ELR (cell line): ENCODE results near the gene PRR5L.

Source experiments
- DNase-seq: peaks from one replicate; pipeline ENCODE4 v3.0.0-alpha.2; 2015; ENCODE audit warnings: low read depth

Gene PRR5L

DNA sequence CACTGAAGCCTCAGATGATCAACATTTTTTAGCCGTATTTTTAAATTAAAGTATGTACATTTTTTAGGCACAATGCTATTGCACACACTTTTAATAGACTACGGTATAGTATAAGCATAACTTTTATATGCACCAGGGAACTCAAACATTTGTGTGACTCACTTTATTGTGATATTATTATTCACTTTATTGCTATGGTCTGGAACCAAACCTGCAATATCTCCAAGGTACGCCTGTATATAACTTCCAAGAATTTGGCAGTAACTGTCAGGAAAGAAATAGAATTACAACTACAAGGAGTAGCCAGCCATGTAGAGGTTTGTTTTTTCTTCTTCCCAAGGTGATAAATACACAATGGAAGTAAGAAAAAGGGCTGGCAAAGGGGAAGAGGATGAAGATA is 62.3 kb downstream of the PRR5L start:
- DNase-seq = no peak

DNA sequence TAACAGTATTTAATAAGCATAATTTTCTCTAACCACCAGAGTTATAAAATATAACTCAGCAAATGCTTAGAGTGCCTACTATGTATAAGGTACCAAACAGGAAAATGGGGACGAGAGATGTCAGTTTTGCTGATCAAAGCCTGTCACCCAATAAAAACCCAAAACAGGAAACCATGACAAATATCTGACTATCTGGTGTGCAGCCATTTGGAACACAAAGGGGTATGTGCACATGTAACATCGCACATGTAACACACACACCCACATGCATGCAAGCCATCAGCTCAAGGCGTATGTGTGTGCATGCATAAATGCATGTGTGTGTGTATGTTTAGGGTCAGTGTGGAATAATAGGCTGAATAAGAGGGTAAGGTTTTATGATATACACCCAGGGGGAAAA is 64.2 kb downstream of the PRR5L start:
- no peak for DNase-seq

DNA sequence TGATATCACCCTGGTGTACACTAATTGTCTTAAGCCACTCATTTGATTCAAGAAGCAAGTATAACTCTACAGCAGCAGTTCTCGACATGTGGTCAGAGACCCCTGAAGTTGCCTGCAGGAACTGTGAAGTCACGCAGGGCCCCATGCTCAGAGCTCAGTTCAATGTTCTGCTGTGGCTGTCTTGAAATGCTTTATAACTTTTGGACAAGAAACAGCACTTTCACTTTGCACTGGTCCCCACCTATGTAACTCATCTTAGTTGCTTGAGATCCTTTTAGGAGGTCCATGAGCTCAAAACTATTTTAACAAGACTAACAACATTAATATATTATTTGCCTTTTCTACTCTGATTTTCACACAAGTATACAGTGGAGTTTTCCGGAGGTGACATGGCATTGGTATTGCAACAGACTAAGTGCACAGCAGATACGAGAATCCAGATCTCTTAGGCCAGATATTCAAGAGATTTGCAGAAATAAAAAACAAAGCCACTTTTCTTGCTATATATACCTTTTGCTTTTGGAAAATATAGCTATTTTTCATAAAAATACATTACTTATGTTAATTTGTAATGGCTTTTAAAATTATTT is 64.8 kb downstream of the PRR5L start:
- DNase-seq = peak; percentile 30

DNA sequence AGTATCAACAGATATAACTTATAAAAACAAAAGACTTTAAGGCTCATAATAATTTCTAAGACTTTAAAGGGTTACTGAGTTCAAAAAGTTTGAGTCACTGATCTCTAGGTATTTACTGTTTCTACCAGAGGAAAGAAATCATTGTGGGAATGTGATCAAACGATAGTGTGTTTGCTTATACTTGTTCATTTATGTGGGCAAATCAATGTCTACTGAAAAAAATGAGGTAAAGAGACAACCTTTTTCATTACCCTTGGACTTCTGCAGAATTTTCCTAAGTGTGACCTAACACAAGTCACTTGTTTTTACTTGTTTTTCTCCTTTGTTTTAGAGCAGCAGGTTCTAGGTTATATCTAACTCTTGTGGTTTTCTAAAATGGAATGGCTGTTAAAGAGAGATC is 65.4 kb downstream of the PRR5L start:
- peak; percentile 50 for DNase-seq

DNA sequence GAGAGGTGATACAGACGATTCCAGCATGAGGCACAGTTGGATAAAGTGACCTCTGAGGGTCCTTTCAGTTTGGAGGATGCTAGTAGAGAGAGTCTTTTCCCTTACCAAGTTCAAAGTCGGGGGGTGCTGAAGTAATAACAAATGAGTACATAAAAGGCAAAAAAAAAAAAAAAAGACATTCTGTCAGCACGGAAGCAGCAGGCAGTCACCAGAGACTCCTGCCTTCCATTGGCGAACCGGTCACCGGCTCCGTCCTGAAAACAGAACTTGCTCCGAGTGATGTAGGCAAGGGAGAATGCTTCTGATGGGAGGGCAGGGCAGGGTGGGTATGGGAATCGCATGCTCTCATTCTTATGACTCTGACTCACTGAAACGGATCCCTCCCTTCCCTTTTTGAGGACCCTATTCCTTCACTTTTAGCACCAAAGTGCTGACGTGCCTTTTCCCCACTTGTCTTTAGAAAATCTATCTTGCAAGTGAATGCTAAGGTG is 65.9 kb downstream of the PRR5L start:
- peak; percentile 94 for DNase-seq

DNA sequence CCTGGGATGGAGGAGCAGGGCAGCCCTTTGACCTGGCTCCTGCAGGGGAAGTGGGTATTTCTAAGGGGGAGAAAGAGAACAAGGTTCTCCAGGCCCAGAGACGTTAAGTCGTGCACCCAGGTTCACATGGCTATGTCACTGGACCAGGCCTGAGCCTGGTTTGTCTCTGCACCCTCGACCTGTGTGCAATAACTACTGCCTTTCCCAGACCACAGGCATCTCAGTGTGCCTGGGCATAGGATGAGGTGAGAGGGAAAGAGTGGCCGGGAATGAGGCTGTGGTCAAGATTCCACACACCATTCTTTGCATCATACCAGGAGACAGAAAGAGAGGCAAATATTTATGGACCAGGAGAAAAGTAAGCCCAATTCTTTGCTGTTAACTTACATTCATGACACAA is 66.8 kb downstream of the PRR5L start:
- DNase-seq = peak; percentile 83

DNA sequence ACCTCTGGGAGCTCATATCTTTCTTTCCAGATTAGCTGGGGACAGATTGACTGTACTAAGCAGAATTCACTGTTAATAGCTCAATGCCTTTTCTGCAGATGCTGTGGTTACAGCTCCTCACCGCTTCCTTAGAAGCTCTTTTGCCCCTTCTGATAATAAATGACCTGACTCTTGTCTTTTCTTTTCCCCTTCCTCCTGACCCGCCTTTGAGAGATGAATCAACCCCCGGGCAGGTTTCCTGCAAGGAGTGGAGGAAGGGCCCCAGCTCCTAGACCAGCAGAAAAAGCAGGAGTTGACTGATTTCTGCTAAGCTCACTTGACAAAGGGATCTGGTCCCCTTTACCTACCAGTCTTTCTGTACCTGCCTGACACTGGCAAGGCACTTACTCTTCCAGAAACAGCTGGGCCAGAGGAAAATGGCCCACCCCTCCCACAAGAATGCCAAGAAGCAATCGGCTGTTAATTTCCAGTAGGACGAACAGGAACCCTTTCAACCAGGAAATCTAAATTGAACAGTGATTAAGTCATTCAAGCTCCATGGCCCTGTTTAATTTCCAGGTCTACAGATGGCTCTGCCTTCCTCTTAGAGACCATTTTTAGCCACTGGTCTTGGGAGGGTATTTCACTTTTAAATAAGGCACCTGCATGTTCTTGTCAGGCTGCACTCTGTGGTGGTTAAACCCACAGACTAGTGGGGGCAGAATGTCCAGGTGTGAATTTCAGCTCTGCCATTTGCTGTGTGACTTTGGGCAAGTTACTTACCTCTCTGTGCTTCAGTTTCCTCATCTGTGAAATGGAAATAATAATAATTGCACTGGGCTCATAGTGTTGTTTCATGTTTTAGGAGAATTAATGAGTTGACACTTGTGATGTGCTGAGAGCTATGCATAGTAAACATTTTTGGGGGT is 67.5 kb downstream of the PRR5L start:
- peak; percentile 60 for DNase-seq

DNA sequence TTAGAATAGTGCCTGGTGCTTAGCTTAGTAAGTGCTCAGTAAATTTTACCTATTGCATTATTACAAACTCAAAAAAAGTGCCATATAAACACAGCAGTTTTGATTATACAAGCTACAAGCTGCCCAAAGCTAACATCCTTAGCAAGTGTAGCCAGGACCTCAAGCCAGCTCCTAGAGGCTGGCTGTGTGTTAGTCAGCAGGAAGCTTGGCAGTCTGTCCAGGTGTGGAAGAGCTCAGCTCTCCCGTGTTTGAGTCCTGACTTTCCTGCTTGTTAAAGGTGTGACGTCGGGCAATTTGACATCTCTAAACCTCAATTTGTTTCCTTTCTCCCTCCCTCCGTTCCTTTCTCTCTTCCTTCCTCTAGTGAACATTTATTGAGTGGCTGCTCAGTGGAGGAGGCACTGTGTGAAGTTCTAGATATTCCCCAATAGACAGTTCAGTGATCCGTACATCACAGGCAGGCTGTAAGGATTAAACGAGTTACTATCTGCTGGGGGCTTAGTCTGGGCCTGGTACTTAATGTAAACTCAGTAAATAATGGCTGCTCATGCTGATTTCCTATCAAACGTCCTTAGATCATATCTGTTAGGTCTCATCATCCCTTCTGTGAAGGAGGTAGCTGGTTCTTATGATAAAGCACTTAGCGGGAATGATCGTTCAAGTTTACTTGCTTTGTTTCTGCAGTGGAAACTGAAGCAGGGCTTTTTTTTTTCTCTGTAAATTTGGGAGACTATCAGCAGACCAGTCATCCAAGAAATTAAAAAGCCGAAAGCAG is 68.7 kb downstream of the PRR5L start:
- peak; percentile 32 for DNase-seq

DNA sequence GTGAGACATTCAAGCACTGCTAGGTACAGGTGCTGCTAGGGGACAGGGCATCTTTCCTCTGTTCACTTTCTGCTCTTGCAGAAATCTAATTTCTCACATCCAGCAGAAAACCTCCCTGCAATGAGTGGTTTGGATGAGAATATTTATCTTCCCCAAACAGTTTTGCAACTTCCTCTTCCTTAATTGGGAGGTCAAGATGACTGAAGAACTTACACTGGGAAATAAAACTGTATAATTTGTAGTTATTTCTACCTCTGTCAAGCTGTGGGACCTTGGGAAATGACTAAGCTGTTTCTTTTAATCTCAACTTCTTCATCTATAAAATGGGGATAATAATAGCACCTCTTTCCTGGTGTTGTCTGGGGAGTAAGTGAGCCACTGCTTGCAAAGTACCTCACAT is 69.8 kb downstream of the PRR5L start:
- no peak for DNase-seq

DNA sequence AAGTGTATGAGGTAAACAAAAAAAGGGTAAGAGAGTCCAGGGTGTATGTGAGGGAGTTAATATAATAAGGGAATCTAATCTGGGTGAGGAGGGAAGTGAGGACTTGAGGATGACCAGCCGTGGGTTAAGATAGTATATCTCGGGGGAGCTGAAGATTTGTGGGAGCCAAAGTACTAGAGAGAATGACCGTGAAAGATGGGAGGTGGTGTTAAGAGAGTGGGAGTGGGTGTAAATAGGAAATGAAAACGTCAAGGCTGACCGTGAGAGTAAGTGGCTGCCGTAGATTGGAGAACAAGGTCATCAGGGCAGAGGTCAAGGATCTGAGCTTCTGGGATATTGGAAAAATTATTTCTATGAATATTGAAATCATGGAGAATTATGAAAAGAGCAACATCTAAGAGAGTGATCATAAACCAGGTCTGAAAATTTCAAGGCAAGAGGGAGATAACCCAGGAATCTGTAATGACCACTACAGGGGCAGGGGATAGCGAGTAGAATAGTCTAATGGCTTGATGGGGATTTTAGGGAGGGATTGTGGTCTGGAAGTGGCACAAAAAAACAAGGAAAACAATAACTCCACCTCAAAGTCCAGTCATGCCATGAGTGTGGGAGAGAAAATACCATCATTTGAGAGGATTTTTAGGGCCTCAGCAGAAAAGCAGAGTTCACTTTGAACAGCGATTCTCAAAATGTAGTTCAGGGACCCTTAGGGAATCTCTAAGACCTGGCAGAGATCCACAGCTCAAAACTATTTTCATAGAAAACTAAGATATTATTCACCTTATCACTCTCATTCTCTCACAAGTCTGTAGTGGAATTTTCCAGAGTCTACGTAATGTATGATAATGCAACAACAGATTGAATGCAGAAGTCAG is 72.0 kb downstream of the PRR5L start:
- DNase-seq = no peak

DNA sequence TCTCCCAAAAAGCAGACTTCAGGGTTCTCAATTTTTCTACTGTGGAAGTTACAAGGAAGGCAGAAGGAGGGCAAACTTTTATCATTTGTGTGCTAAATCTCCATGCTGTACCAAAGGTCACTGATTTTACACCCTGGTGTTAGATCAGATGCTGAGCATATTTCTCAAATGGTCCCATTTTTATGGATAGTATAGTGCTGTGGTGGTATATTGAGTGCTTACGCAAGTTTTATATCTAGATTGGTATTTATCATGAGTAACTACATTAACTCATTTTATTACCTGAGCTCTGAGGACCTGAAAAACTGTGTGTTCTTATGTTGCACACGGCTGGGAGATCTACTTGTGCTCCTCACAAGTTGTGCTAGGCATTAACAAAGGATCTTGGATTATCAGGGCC is 75.1 kb downstream of the PRR5L start:
- DNase-seq = no peak

DNA sequence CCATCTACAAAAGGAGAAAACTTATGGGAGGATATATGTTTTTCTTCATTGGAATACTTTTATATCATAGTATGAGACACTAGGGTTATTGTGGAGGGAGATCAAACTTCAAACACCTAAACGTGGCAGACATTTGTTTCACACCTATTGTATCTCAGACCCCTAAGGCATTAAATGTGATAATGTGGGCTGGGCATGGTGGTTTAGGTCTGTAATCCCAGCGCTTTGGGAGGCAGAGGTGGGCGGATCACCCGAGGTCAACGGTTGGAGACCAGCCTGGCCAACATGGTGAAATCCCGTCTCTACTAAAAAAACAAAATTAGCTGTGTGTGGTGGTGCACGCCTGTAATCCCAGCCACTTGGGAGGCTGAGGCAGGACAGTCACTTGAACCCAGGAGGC is 75.5 kb downstream of the PRR5L start:
- DNase-seq = no peak

DNA sequence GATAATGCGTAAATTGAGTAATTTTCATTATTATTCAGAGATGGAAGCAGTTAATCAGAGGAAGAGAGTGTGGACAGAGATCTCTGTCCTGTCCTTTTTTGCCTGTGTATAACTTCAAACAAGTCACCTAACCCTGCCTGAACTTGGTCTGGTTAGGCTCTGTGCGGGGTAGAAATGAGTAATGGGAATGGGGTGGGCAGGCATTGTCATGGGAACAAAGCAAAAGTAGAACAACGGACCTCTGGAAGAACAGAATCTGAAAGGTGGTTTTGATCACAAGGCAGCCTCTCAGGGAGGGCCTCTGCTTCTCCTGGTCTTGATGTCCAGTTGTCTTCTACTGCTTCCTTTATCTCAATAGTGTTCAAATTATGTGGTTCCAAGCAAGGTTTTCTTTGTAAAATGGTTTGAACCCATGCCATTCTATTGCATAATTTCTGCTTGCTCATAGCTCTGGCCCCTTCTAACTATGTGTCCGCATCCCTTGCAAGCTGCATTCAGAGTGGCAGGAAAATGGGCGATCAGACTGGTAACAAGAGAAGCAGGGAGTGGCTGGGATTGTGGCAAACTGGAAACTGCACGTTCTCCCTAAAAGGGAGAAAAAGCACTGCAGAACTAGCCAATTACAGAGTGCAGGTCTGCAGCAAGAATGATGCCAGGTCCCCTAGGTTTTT is 76.1 kb downstream of the PRR5L start:
- DNase-seq = peak; percentile 61

DNA sequence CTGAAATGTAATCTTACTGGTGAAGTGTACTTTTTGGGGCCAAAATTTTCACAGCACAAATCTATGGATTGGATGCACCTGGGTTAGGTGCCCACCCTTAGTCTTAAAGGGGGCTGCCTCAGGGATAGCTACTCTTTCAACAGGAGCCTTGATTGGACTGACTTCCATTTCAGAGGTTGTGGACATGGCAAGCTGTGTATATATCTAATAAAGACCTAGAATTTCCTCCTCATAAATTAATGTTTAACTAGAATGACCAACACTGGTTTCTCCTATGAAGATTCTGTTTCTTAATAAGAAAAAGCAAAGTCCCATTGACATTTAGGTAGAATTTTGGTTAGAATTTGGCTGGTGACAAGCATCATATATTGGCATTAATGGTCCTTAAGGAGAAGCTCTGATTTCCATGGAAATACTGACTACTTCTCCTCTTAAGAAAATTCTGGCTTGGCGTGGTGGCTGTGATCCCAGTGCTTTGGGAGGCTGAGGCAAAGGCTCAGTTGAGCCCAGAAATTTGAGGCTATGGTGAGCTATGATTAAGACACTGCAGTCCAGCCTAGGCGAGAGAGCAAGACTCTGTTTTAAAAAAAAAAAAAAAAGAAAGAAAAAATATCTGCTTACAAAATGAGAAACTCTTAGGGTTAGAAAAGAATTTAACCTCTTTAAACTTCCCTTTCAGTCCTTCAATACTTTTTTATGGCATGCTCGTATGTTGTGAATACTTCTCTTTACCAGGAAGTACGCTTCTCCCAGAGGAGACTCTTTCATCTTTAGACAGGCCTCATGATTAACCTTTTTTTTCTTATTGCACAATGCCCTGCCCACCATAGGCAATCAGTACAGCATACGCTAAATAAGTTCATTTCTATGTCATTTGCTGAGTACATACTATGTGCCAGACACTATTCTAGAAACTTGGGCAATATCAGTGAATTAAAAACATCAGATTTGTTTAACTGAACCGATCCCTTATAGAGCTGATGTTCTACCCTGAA is 77.2 kb downstream of the PRR5L start:
- DNase-seq = no peak

DNA sequence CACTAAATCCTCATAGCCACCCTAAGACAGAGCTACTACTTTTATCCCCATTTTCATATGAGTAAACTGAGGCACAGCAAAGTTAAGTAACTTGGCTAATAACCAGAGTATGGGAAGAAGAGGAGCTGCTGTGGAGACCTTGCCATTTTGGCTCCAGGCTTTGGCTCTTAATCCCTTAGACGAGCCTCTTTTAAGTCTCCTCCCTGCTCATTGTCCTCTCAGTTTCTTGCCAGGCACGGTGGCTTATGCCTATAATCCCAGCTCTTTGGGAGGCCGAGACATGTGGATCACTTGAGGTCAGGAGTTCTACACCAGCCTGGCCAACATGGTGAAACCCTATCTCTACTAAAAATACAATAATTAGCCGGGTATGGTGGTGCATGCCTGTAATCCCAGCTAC is 78.6 kb downstream of the PRR5L start:
- no peak for DNase-seq

DNA sequence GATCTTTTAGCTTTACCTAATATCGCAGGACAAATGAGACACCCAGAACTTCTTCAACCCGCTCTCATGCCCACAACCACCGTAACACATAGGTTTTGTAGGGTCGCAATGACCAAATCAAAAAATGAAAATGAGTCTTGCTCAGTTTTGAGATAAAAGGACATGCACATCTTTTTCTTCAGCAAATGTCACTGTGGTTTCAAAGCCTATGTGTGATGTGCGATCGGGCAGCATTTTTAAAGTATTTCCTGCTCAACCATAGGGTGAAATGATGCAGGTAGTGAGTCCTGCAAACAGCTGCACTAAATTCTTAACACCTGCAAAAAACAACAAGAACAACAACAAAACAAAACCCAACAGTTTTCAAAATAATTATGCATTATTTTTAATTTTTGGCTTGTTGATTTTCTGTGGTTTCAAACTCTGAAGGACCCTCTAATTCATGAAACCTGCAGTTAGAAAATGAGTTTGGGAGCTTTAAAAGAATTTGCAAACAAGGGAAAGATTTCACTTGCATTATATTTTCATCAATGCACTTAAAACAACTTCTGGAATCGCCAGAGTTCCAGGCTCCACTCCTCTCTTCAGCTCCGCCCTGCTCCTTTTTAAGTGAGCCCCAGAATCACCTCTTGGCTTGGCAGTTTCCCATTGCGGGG is 79.4 kb downstream of the PRR5L start:
- DNase-seq = no peak

DNA sequence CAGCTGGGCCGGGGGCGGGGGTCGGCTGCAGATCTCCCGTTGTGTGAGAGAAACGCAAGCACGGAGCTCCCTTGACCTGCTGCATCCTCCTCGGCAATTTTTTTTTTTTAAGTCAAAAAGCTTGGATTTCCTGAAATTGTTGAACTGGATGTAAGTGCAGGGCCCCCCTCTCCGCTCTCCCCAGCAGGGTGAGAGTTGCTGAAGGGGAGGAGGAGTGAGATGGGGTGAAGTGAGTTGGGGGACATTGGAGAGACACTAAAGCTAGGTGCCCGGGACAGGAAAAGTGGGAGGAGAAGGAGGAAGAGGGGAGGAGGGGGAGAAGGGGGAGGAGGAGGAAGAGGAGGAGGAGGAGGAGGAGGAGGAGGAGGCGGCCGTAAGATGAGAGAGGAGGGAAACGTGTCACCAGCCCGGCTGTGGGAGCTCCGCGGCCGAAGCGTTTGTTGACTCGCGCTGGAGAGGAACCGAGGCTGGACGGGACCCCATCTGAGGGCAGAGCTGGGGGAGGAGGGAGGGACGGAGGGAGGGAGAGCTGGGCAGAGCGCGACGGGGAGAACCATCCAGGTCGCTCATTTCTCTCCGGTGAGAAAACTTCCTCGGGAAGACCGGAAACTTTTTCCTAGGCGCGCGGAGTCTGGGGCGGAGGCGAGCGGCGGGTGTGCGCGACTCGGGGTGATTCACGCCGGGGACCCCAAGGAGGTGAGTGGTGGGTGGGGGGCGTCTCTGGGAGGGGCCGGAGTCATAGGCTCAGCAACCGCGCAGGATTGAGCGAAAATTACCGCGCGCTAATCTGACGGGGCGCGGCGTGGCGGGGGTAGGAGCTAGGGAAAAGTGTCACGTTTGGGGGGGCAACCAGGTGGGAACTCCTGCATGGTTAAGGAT is 80.2 kb downstream of the PRR5L start:
- peak; percentile 61 for DNase-seq
